ENCODE measurements around the gene SLFN11. TPM values are rescaled to one million over a fixed set of nuclear protein-coding genes. Genes with fewer than 3 reads are reported as not detected.
"Not testable (repeated sequence)": the region's sequence is repeated elsewhere in the genome, so short reads cannot be mapped to it uniquely, and the experiment has no call there.

The SLFN11 gene
- total and polyA plus RNA-seq, 2 of the 4 experiments (the other 2 are of a cell fraction), result 29.9 to 144 TPM

DNA sequence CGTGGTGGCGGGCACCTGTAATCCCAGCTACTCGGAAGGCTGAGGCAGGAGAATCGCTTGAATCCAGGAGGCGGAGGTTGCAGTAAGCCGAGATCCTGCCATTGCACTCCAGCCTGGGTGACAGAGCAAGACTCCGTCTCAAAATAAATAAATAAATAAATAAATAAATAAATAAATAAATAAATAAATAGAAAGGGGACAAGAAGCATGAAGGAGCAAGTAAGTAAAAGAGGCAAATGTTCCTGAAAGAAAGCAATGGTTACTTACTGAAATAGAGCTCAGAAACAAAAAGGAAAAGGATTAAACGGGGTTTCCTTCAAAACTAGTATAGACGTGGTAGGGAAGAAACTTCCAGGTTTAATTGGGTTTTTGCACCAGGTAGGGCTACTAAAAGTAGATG lies 47.6 kb upstream of the SLFN11 start:
- CTCF ChIA-PET, result interaction anchor here (0.6 kb wide), 1 partner anchor 46 kb away, joined by 3 read pairs; no protein-coding TSS in a partner anchor
- peaks cover 17% of the 10 kb centered on the region for H3K36me3 ChIP-seq (ENCODE audit: control insufficient read depth, insufficient read depth, low read length)

More for the DNA sequence above, 47.6 kb upstream of the SLFN11 start:
- H3K9ac ChIP-seq (ENCODE audit: low read depth, low read length); H3K23ac ChIP-seq (ENCODE audit: low read depth, low read length); H4K8ac ChIP-seq (ENCODE audit: low read depth in 2 of 2, low read length in 2 of 2); H2BK5ac ChIP-seq (ENCODE audit: low read depth, low read length, poor library complexity, severe bottlenecking); H3K27me3 ChIP-seq (ENCODE audit: control insufficient read depth, insufficient read depth, low read length); H2AK5ac ChIP-seq (ENCODE audit: low read depth, low read length); H3K4me2 ChIP-seq (ENCODE audit: low read depth, low read length); DNase-seq; H2AK9ac ChIP-seq (replicated peaks; ENCODE audit: low read depth, low read length, poor library complexity); H3K18ac ChIP-seq (ENCODE audit: low read depth, low read length); H2BK120ac ChIP-seq (ENCODE audit: low read depth, low read length); dilution Hi-C loops (cut with HindIII; ENCODE audit: low sequenced_read_pairs, unreplicated experiment); H4K20me1 ChIP-seq (ENCODE audit: insufficient read depth, low read length); ATAC-seq (ENCODE audit: low read depth); H3K4me1 ChIP-seq (ENCODE audit: control insufficient read depth, insufficient read depth, low read length); BruUV-seq (replicated peaks); H3K56ac ChIP-seq (ENCODE audit: extremely low read depth, insufficient read depth, low read length); H4K91ac ChIP-seq (ENCODE audit: insufficient read depth, low read depth, low read length); H3K9me3 ChIP-seq (ENCODE audit: control insufficient read depth, insufficient read depth, low read length); H2BK15ac ChIP-seq (ENCODE audit: low read depth, low read length); in situ Hi-C loops (cut with MboI; ENCODE audit: low sequenced_read_pairs); H3K27ac ChIP-seq (ENCODE audit: insufficient read depth, low read length); intact Hi-C loops (cut with micrococcal nuclease); H3K4me3 ChIP-seq (ENCODE audit: insufficient read depth, low read depth, low read length); H2AFZ ChIP-seq (replicated peaks; ENCODE audit: low read length, poor library complexity); H2BK20ac ChIP-seq (ENCODE audit: low read depth, low read length); H4K5ac ChIP-seq (ENCODE audit: low read depth, low read length); H3K14ac ChIP-seq (replicated peaks; ENCODE audit: low read depth, low read length); H3K9me1 ChIP-seq (ENCODE audit: insufficient read depth, low read length); POLR2A ChIA-PET (ENCODE audit: unreplicated experiment); H3K4ac ChIP-seq (ENCODE audit: low read depth, low read length): not testable (repeated sequence)
- peaks cover 12 to 14% of the 10 kb centered on the region in 2 experiments for H3K79me1 ChIP-seq (ENCODE audit: low read depth in 1 of 2, low read length in 2 of 2)
- no CpG with 5 or more reads among the region's 9 CpGs for WGBS, 2 experiments (ENCODE audit: extremely low coverage in 2 of 2, insufficient read length in 1 of 2)

Data from IMR-90 (cell line).